HG03460 (cell line): ENCODE measurements around the gene NCF4.

Experiments used
- ATAC-seq: cut with Tn5 transposase; IDR thresholded peaks from one replicate; pipeline ENCODE4 v1.9.1; 2021; ENCODE audit not compliant: unreplicated experiment

The NCF4 gene

GRCh38 chr22:36835903-36836302 is 24.9 kb upstream of the NCF4 start:
- ATAC-seq, result no peak

GRCh38 chr22:36838119-36839030 is 22.4 kb upstream of the NCF4 start:
- no peak for ATAC-seq

- ATAC-seq, result no peak
These were observed 21.3 kb upstream of the NCF4 start for GRCh38 chr22:36839356-36840073.

- ATAC-seq, result no peak
These were observed 20.7 kb upstream of the NCF4 start for GRCh38 chr22:36840106-36840505.

- no peak for ATAC-seq
These were observed 14.5 kb upstream of the NCF4 start for GRCh38 chr22:36846271-36846670.

- no peak for ATAC-seq
These were observed 13.9 kb upstream of the NCF4 start for GRCh38 chr22:36846949-36847348.

GRCh38 chr22:36850056-36850455 is 10.8 kb upstream of the NCF4 start:
- ATAC-seq, result no peak

- no peak for ATAC-seq
These were observed 10.1 kb upstream of the NCF4 start for GRCh38 chr22:36850682-36851081.

GRCh38 chr22:36852056-36852973 is 8.5 kb upstream of the NCF4 start:
- no peak for ATAC-seq

GRCh38 chr22:36853407-36854099 is 7.3 kb upstream of the NCF4 start:
- no peak for ATAC-seq

GRCh38 chr22:36855478-36855877 is 5.3 kb upstream of the NCF4 start:
- no peak for ATAC-seq

- no peak for ATAC-seq
These were observed 4.5 kb upstream of the NCF4 start for GRCh38 chr22:36856121-36856791.

- ATAC-seq, result no peak
These were observed 4.0 kb upstream of the NCF4 start for GRCh38 chr22:36856792-36857135.

- no peak for ATAC-seq
These were observed 2.6 kb upstream of the NCF4 start for GRCh38 chr22:36858156-36858555.

GRCh38 chr22:36858966-36859365 is 1.8 kb upstream of the NCF4 start:
- ATAC-seq, result no peak

GRCh38 chr22:36860017-36860416 is 789 bp upstream of the NCF4 start:
- ATAC-seq, result no peak

GRCh38 chr22:36860438-36860820 is 377 bp upstream of the NCF4 start:
- ATAC-seq, result no peak

GRCh38 chr22:36862251-36863242 is 1.7 kb downstream of the NCF4 start:
- ATAC-seq, result no peak

GRCh38 chr22:36863281-36863680 is 2.5 kb downstream of the NCF4 start:
- no peak for ATAC-seq
